GDM1 (cell line): ENCODE results near the gene ADAMTSL3.

ENCODE experiments used
- DNase-seq: peaks from one replicate; lab custom pipeline; 2025; lab: John Stamatoyannopoulos, UW

The ADAMTSL3 gene

GRCh38 chr15:83871808-83872559 lies 218.1 kb downstream of the ADAMTSL3 start:
- no peak for DNase-seq

DNA sequence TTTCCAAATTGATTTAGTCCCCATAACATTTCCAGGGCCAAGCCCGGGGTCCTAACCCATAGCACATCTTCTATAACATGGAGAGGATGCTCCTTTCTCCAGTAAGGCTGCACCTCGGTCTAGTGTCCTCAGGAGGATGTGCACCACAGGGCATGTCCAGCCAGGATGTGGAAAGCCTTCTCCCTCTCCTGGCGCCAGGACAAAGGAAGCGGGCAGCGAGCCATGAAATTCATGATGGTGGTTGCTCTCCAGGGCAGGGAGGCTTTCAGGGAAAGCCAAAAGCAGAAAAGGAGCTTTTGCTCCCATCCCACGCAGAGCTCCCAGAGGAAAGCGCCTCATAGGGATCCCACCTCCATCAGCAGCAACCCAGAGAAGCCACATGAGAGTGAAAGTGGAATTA lies 220.0 kb downstream of the ADAMTSL3 start:
- no peak for DNase-seq

GRCh38 chr15:83880529-83880928 lies 226.6 kb downstream of the ADAMTSL3 start:
- DNase-seq: no peak

DNA sequence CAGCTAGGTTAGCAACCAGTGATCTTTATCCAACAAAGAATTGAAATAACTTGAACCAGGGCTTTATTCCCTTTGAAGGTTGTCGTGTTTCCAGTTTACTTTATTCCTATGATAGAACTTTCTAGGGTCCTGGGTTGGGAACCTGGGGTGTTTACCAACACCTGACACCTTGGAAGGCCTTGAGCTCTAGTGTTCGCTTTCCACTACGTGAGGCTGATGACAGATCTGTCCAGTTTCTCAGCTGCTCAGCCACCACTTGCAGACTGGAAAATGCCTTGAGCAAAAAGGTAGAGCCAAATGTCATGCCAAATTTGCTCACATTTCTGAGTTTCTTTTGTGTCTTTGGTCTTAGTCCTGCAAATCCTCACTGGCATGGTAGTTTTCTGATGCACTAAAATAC lies 227.2 kb downstream of the ADAMTSL3 start:
- DNase-seq: no peak

GRCh38 chr15:83886321-83886720 lies 232.4 kb downstream of the ADAMTSL3 start:
- no peak for DNase-seq

GRCh38 chr15:83887404-83887803 lies 233.5 kb downstream of the ADAMTSL3 start:
- DNase-seq: no peak

GRCh38 chr15:83887961-83888360 lies 234.0 kb downstream of the ADAMTSL3 start:
- no peak for DNase-seq

- no peak for DNase-seq
Observed at GRCh38 chr15:83889995-83890394, 236.1 kb downstream of the ADAMTSL3 start.

- no peak for DNase-seq
Observed at GRCh38 chr15:83890587-83890986, 236.7 kb downstream of the ADAMTSL3 start.

GRCh38 chr15:83892498-83892897 lies 238.6 kb downstream of the ADAMTSL3 start:
- no peak for DNase-seq

GRCh38 chr15:83893308-83893707 lies 239.4 kb downstream of the ADAMTSL3 start:
- no peak for DNase-seq

DNA sequence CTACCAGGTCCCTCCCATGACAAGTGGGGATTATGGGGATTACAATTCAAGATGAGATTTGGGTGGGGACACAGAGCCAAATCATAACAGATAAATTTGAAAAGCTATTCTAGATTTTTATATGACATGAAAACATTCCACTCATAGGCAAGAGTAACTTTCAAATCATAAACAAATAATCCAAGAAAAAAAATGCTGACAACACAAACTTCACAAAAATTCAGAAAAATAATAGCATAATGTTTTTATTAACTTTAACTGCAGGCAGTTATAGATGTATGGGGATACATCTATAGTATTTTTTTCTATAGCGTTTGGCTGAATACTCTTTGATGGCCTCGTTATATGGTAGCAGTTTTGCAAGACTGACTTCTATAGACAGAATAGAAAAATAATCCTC lies 243.1 kb downstream of the ADAMTSL3 start:
- no peak for DNase-seq

GRCh38 chr15:83898361-83898760 lies 244.4 kb downstream of the ADAMTSL3 start:
- no peak for DNase-seq

- DNase-seq: no peak
Observed at GRCh38 chr15:83899670-83900069, 245.7 kb downstream of the ADAMTSL3 start.

GRCh38 chr15:83904107-83905040 lies 250.5 kb downstream of the ADAMTSL3 start:
- no peak for DNase-seq

- DNase-seq: no peak
Observed at GRCh38 chr15:83905556-83906273, 251.8 kb downstream of the ADAMTSL3 start.

DNA sequence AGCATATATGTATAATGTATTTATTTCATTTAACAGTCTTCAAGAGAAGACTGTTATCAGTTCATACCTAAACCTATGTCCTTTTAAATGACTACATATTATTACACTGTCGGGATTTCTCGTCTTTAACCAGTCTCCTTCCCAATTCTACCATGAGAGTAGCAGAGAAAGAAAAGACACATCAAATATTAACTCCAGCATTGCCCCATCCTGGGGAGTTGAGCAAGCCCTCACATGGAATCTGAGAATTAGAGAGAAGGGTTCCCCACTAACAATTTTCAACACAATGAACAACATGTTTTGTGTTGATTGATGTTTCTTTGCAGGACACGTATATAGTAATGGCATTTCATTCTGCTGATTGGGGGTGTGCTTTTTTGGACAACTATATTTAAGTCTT lies 257.4 kb downstream of the ADAMTSL3 start:
- DNase-seq: no peak

DNA sequence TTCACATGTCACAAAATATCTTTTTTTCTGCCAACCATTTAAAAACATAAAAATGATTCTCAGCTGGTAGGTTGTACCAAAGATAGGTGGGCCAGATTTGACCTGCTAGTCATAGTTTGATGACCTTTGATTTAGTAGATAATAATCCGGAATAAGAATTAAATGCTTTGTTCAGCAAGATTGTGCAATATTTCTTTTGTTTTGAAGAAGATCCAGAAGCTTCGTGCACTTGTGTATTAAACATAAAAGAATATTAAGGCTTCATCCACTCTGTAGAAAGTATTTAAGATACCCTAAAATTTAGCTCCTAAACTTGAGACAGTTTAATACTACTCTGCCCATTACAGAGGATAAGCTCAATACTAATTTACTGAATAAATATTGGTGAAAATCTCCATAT lies 258.4 kb downstream of the ADAMTSL3 start:
- no peak for DNase-seq

DNA sequence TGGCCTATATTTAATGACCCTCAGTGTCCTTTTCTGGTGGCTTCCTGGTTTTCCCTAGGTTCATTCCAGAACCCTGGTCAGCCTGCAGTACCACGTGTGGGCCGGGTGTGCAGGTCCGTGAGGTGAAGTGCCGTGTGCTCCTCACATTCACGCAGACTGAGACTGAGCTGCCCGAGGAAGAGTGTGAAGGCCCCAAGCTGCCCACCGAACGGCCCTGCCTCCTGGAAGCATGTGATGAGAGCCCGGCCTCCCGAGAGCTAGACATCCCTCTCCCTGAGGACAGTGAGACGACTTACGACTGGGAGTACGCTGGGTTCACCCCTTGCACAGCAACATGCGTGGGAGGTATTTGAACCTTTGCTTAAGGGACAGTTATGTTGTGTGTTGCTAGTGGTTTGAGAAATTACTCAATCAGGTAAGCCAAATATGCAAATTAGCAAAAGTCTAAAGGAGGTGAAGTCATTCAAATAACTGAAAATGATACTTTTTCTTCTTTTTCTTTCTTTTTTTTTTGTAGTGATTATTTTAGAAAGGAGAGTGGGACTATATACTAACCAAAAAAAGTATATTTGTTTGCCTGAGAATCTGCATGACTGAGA lies 259.2 kb downstream of the ADAMTSL3 start:
- no peak for DNase-seq

DNA sequence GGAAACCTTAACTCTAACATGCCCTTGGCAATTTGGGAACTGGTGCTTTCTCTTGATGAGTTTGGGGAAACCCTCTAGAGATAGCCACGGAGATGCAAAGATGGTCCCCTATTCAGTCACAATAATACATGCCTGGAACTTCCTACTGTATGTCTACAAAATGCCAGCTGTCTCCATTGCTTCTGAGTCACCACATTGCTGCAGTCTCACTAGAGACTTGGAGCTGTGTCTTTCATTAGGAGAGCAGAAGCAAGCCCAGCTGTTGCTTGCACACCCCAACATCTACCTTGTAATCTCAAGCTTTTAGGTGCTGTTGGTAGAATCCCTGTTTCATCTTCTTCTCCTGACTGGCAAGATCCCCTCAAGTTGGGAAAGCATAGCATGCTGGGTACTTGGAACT lies 261.0 kb downstream of the ADAMTSL3 start:
- DNase-seq: no peak

DNA sequence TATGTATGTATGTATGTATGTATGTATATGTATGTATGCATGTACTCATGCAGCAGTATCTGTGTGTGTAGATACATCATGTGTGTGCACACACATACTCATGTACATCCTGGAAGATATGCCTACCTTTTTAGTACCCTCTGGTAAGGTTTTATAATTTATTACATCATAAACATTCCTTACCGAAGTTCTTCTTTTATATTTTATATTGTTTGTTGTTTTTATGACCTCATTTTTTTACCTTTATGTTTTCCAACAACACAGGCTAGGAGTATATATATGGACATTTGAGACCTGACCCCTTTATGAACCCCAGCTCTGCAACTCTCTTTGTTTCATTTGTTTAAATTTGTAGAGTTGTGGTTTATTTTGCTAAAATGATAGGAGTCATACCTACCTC lies 263.5 kb downstream of the ADAMTSL3 start:
- DNase-seq: no peak

- DNase-seq: no peak
Observed at GRCh38 chr15:83918011-83918410, 264.1 kb downstream of the ADAMTSL3 start.
